ENCODE measurements around the gene WDR93.

WDR93 gene

DNA sequence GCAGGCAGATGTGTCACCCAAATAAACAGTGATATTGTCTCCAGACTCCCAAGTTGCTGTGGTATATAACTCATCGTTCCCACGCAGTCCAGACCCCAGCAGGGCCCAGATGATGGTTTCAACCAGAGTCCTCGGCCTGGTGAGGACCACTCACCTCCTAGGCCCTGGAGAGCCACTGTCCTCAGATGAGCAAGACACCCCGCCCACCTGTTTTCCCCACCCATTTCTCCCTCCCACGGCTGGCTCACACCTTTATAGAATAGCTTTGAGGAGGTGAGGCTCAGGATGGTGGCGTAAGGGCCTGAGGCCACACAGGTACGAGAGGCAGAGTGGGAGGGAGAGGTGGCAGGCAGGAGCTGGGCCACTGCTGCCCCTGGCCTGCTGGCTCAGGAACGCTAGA, 53.0 kb downstream of the WDR93 start:
- no peak overlapping the region for H3K4me3 ChIP-seq (ENCODE audit: low read depth, low read length)
- H3K27ac ChIP-seq: no peak overlapping the region
- H3K4me1 ChIP-seq: no peaks in the 10 kb centered on the region
- H2AFZ ChIP-seq: no peak overlapping the region
- H3K27me3 ChIP-seq (ENCODE audit: control insufficient read depth, insufficient read depth, low read length): no peaks in the 10 kb centered on the region
- H3K79me2 ChIP-seq: no peaks in the 10 kb centered on the region
- H3K4me2 ChIP-seq (ENCODE audit: low read length): no peak overlapping the region
- no peak overlapping the region for H3K9ac ChIP-seq
- no peaks in the 10 kb centered on the region for H3K36me3 ChIP-seq (ENCODE audit: control insufficient read depth, insufficient read depth, low read length)
- TF ChIP-seq, protein P1, sequence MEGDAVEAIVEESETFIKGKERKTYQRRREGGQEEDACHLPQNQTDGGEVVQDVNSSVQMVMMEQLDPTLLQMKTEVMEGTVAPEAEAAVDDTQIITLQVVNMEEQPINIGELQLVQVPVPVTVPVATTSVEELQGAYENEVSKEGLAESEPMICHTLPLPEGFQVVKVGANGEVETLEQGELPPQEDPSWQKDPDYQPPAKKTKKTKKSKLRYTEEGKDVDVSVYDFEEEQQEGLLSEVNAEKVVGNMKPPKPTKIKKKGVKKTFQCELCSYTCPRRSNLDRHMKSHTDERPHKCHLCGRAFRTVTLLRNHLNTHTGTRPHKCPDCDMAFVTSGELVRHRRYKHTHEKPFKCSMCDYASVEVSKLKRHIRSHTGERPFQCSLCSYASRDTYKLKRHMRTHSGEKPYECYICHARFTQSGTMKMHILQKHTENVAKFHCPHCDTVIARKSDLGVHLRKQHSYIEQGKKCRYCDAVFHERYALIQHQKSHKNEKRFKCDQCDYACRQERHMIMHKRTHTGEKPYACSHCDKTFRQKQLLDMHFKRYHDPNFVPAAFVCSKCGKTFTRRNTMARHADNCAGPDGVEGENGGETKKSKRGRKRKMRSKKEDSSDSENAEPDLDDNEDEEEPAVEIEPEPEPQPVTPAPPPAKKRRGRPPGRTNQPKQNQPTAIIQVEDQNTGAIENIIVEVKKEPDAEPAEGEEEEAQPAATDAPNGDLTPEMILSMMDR (IDR thresholded peaks at IDR 0.05): no peak
- no peaks in the 10 kb centered on the region for H3K9me3 ChIP-seq (ENCODE audit: control insufficient read depth, low read length)

DNA sequence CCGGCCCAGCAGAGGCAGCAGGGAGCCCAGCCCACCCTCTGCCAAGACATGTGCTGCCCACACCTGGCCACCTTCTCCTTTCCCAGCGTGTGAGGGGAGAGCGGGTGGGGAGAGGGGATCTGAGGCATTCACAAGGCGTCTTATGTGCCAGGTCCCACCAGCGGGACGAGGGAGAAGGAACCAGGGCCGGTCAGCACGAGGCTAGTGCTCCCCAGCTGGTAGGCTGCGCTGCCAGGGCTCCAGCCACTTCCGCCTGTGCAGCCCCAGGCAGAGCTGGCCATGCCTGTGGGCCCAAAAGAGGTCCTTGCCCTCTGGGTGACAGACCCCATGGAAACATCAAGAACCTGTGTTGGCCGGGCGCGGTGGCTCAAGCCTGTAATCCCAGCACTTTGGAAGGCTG, 54.5 kb downstream of the WDR93 start:
- Histone ChIP-seq H3K79me2 (no peaks in the 10 kb centered on the region), H3K9ac (no peak overlapping the region), H3K4me2 (ENCODE audit: low read length) (no peak overlapping the region), H3K27me3 (ENCODE audit: control insufficient read depth, insufficient read depth, low read length) (no peaks in the 10 kb centered on the region), H3K4me1 (no peaks in the 10 kb centered on the region), H2AFZ (no peak overlapping the region), H3K27ac (no peak overlapping the region), H3K36me3 (ENCODE audit: control insufficient read depth, insufficient read depth, low read length) (no peaks in the 10 kb centered on the region), H3K4me3 (ENCODE audit: low read depth, low read length) (no peak overlapping the region), H3K9me3 (ENCODE audit: control insufficient read depth, low read length) (no peaks in the 10 kb centered on the region)
- TF ChIP-seq, protein P1 (IDR thresholded peaks at IDR 0.05): no peak

DNA sequence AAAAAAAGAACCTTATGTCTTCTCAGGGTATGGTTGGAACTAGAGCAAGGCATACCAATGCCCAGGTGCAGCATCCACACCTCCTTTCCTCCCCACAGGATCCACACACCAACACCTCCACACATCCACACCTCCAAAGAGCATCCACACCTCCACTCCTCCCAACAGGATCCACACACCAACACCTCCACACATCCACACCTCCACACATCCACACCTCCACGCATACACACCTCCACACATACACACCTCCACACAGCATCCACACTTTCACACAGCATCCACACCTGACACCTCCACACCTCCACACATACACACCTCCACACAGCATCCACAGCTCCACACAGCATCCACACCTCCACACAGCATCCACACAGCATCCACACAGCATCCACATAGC, 55.2 kb downstream of the WDR93 start:
- no peaks in the 10 kb centered on the region for H3K4me1 ChIP-seq
- H3K27me3 ChIP-seq (ENCODE audit: control insufficient read depth, insufficient read depth, low read length): no peaks in the 10 kb centered on the region
- no peaks in the 10 kb centered on the region for H3K36me3 ChIP-seq (ENCODE audit: control insufficient read depth, insufficient read depth, low read length)
- H2AFZ ChIP-seq: no peak overlapping the region
- H3K4me2 ChIP-seq (ENCODE audit: low read length): no peak overlapping the region
- H3K9ac ChIP-seq: no peak overlapping the region
- H3K9me3 ChIP-seq (ENCODE audit: control insufficient read depth, low read length): no peaks in the 10 kb centered on the region
- H3K4me3 ChIP-seq (ENCODE audit: low read depth, low read length): no peak overlapping the region
- TF ChIP-seq, protein P1 (IDR thresholded peaks at IDR 0.05): no peak
- no peak overlapping the region for H3K27ac ChIP-seq
- H3K79me2 ChIP-seq: no peaks in the 10 kb centered on the region

DNA sequence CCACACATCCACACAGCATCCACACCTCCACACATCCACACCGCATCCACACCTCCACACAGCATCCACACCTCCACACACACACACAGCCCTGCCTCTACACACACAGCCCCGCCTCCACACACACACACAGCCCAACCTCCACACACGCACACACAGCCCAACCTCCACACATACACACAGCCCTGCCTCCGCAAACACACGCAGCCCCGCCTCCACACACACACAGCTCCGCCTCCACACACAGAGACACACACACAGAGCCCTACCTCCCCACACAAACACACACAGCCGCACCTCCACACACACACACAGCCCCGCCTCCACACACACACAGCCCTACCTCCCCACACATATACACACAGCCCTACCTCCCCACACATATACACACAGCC, 55.8 kb downstream of the WDR93 start:
- Histone ChIP-seq H3K4me3 (ENCODE audit: low read depth, low read length) (no peak overlapping the region), H3K4me1 (no peaks in the 10 kb centered on the region), H3K9ac (no peak overlapping the region), H2AFZ (no peak overlapping the region), H3K27ac (no peak overlapping the region), H3K27me3 (ENCODE audit: control insufficient read depth, insufficient read depth, low read length) (no peaks in the 10 kb centered on the region), H3K4me2 (ENCODE audit: low read length) (no peak overlapping the region), H3K79me2 (no peaks in the 10 kb centered on the region), H3K36me3 (ENCODE audit: control insufficient read depth, insufficient read depth, low read length) (no peaks in the 10 kb centered on the region), H3K9me3 (ENCODE audit: control insufficient read depth, low read length) (no peaks in the 10 kb centered on the region)
- TF ChIP-seq, protein P1 (IDR thresholded peaks at IDR 0.05): no peak

Data from parathyroid adenoma (tissue), 2 donors.